Esophagus (tissue), 2 donors: Measurements from ENCODE around the gene RHOU. TPM values are rescaled to one million over a fixed set of nuclear protein-coding genes. Genes with fewer than 3 reads are reported as not detected.

Experiments
- H3K27ac ChIP-seq, 2 donors: one replicate each; pipeline ENCODE4 v1.5.1; 2013; ENCODE audit warnings: low read depth in 2 of 2, mild to moderate bottlenecking in 2 of 2, inconsistent platforms in 1 of 2, low read length in 1 of 2, moderate library complexity in 1 of 2
- H3K27me3 ChIP-seq, 2 donors: one replicate each; pipeline ENCODE4 v1.6.1; 2013; ENCODE audit warnings: low read length in 2 of 2, control low read depth in 1 of 2, mild to moderate bottlenecking in 1 of 2; ENCODE audit not compliant: insufficient read depth in 2 of 2, control insufficient read depth in 1 of 2
- H3K36me3 ChIP-seq, 2 donors: one replicate each; pipeline ENCODE4 v1.6.1; 2013; ENCODE audit warnings: low read length in 1 of 2; ENCODE audit not compliant: control insufficient read depth in 2 of 2, insufficient read depth in 2 of 2
- H3K4me1 ChIP-seq, 2 donors: one replicate each; pipeline ENCODE4 v1.6.1; 2013; ENCODE audit warnings: low read length in 1 of 2; ENCODE audit not compliant: control insufficient read depth in 2 of 2, insufficient read depth in 2 of 2
- H3K4me3 ChIP-seq, 2 donors: one replicate each; pipeline ENCODE4 v1.5.1; 2013; ENCODE audit warnings: low read length in 2 of 2, mild to moderate bottlenecking in 2 of 2, low read depth in 1 of 2, moderate library complexity in 1 of 2
- H3K9me3 ChIP-seq, 2 donors: one replicate each; pipeline ENCODE4 v1.6.1; 2013; ENCODE audit warnings: mild to moderate bottlenecking in 2 of 2, low read depth in 1 of 2, low read length in 1 of 2, moderate library complexity in 1 of 2; ENCODE audit not compliant: control insufficient read depth in 2 of 2, insufficient read depth in 1 of 2
- WGBS, 2 donors: extraction: QIAGEN DNeasy Blood & Tissue Kit; methylation state at CpG; one replicate each; pipeline ENCODE4 v1.1.7; 2013; 5-methylcytosine and 5-hydroxymethylcytosine counted together
- polyA plus RNA-seq, 2 donors: library from polyadenylated mRNA; stranded (reverse); fragments of 200-250 nt; gene quantifications; one replicate each; pipeline ENCODE4 v1.2.3, GENCODE V29; 2013
- donor health status: healthy with polysubstance abuse.
- donor health status: Bipolar disorder and iron deficiency.

RHOU gene
- polyA plus RNA-seq, 2 donors, result 2.7 to 3.1 TPM

GRCh38 chr1:228745497-228745896 is 10.2 kb downstream of the RHOU start:
- no peaks in the 10 kb centered on the region for H3K4me1 ChIP-seq
- H3K27me3 ChIP-seq, result no peaks in the 10 kb centered on the region
- no peak overlapping the region for H3K4me3 ChIP-seq
- WGBS, 2 donors, result 90 to 91% methylated on average over 4 of the region's 4 CpGs
- no peak overlapping the region for H3K27ac ChIP-seq
- no peaks in the 10 kb centered on the region for H3K9me3 ChIP-seq
- H3K36me3 ChIP-seq, result no peaks in the 10 kb centered on the region

- H3K9me3 ChIP-seq, result no peaks in the 10 kb centered on the region
- no peaks in the 10 kb centered on the region for H3K36me3 ChIP-seq
- no peak overlapping the region for H3K4me3 ChIP-seq
- 89 to 93% methylated on average over 3 of the region's 3 CpGs for WGBS, 2 donors
- no peaks in the 10 kb centered on the region for H3K27me3 ChIP-seq
- H3K27ac ChIP-seq, result no peak overlapping the region
- H3K4me1 ChIP-seq, result no peaks in the 10 kb centered on the region
These were observed 12.1 kb downstream of the RHOU start for GRCh38 chr1:228747301-228747935.

- no peak overlapping the region for H3K4me3 ChIP-seq
- H3K9me3 ChIP-seq, result no peaks in the 10 kb centered on the region
- H3K27ac ChIP-seq, result no peak overlapping the region
- H3K4me1 ChIP-seq, result no peaks in the 10 kb centered on the region
- no peaks in the 10 kb centered on the region for H3K36me3 ChIP-seq
- H3K27me3 ChIP-seq, result no peaks in the 10 kb centered on the region
- WGBS, 2 donors, result 90 to 94% methylated on average over 2 of the region's 2 CpGs
These were observed 12.8 kb downstream of the RHOU start for GRCh38 chr1:228748029-228748428.

- no peaks in the 10 kb centered on the region for H3K9me3 ChIP-seq
- WGBS, 2 donors, result 61 to 79% methylated on average over 3 of the region's 3 CpGs
- no peak overlapping the region for H3K4me3 ChIP-seq
- H3K27me3 ChIP-seq, result no peaks in the 10 kb centered on the region
- H3K27ac ChIP-seq, result no peak overlapping the region
- H3K4me1 ChIP-seq, result no peaks in the 10 kb centered on the region
- H3K36me3 ChIP-seq, result no peaks in the 10 kb centered on the region
These were observed 13.2 kb downstream of the RHOU start for GRCh38 chr1:228748431-228748830.

- H3K36me3 ChIP-seq, result no peaks in the 10 kb centered on the region
- no peaks in the 10 kb centered on the region for H3K4me1 ChIP-seq
- H3K27me3 ChIP-seq, result no peaks in the 10 kb centered on the region
- no peak overlapping the region for H3K4me3 ChIP-seq
- no peaks in the 10 kb centered on the region for H3K9me3 ChIP-seq
- WGBS, 2 donors, result 95 to 96% methylated on average over 2 of the region's 2 CpGs
- H3K27ac ChIP-seq, result no peak overlapping the region
These were observed 14.5 kb downstream of the RHOU start for GRCh38 chr1:228749765-228750164.

GRCh38 chr1:228750915-228751314 is 15.6 kb downstream of the RHOU start:
- H3K27ac ChIP-seq, result no peak overlapping the region
- WGBS, 2 donors, result 86 to 88% methylated on average over 10 of the region's 10 CpGs

DNA sequence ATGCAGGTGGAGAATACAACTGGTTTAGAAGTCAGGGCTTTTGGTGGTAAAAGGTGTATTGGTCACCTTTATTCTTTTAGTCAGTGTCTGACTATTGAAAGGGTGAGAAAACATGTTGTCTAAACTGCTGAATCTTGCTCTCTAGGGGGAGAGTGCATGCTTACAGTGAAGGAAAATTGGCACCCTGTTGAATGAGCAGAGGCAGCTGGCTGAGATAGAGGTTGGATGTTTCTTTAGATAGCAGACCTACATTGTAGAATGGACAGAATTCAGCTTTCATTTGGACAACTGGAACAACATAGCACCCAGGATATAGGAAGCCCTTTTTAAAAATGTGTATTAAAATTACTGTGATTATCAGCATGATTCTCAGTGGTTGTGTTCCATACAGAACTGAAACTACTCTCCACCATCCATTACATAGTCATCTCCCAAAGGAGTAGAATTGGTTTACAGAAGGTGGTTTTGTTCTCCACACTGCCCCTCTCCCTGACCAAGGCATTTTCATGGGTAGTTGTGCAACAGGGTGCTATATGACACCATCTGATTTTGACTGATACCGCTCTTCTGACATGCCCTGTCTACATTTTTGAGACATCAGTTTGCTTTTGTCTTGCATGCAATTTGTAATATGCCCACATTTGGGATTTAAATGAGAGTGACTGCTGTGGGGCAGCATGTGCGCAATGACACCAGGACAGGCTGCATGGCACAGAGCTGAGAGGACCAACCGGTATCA is 16.2 kb downstream of the RHOU start:
- H3K27me3 ChIP-seq, result peaks cover 0 to 4% of the 10 kb centered on the region in 2 donors
- no peaks in the 10 kb centered on the region for H3K4me1 ChIP-seq
- H3K27ac ChIP-seq, result no peak overlapping the region
- H3K9me3 ChIP-seq, result no peaks in the 10 kb centered on the region
- H3K36me3 ChIP-seq, result no peaks in the 10 kb centered on the region
- H3K4me3 ChIP-seq, result no peak overlapping the region
- WGBS, 2 donors, result 75 to 89% methylated on average over 3 of the region's 3 CpGs

More at GRCh38 chr1:228750915-228751314, 15.6 kb downstream of the RHOU start:
- Histone ChIP-seq H3K9me3 (no peaks in the 10 kb centered on the region), H3K4me1 (no peaks in the 10 kb centered on the region), H3K36me3 (no peaks in the 10 kb centered on the region), H3K27me3 (peaks cover 0 to 4% of the 10 kb centered on the region in 2 donors), H3K4me3 (no peak overlapping the region)

GRCh38 chr1:228752258-228752657 is 17.0 kb downstream of the RHOU start:
- WGBS, 2 donors, result 82 to 86% methylated on average over 6 of the region's 6 CpGs
- Histone ChIP-seq H3K27me3 (peaks cover 0 to 4% of the 10 kb centered on the region in 2 donors), H3K4me3 (no peak overlapping the region), H3K4me1 (no peaks in the 10 kb centered on the region), H3K27ac (no peak overlapping the region), H3K36me3 (no peaks in the 10 kb centered on the region), H3K9me3 (no peaks in the 10 kb centered on the region)

DNA sequence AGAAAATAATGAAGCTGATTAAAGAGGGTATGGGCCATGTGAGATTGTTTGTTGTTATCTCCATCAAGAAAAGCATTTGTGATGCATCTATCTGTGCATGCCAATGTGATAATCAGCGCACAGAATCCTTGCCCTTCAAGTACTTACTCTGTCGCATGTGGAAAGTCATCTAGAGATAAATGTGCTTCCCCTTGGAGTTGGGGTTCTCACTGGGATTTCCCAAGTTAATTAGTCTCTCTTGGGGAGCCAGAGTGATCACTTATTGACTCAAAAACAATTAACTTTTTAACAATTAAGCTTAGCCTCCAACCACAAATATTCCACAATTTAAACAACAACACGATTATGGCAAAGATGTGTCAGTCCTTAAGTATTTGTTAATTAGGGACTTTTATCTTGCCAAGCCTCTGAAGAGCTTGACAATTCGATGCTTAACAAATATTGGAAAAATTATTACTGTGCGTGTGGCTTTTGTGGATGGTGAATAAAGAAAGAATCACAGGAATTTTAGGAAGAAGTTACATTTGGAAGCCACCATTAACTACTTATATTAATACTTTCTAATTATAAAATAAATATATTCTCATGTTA is 17.5 kb downstream of the RHOU start:
- H3K9me3 ChIP-seq, result no peaks in the 10 kb centered on the region
- H3K36me3 ChIP-seq, result no peaks in the 10 kb centered on the region
- no peaks in the 10 kb centered on the region for H3K4me1 ChIP-seq
- WGBS, 2 donors, result 67 to 71% methylated on average over 5 of the region's 5 CpGs
- peaks cover 0 to 4% of the 10 kb centered on the region in 2 donors for H3K27me3 ChIP-seq
- H3K27ac ChIP-seq, result no peak overlapping the region
- H3K4me3 ChIP-seq, result no peak overlapping the region
